EH (cell line): ENCODE measurements around the gene BLOC1S6.

Experiments
- DNase-seq: peaks from one replicate; pipeline ENCODE4 v3.0.0-alpha.2; 2015; ENCODE audit warnings: low read depth

Gene BLOC1S6, protein sequence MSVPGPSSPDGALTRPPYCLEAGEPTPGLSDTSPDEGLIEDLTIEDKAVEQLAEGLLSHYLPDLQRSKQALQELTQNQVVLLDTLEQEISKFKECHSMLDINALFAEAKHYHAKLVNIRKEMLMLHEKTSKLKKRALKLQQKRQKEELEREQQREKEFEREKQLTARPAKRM

DNA sequence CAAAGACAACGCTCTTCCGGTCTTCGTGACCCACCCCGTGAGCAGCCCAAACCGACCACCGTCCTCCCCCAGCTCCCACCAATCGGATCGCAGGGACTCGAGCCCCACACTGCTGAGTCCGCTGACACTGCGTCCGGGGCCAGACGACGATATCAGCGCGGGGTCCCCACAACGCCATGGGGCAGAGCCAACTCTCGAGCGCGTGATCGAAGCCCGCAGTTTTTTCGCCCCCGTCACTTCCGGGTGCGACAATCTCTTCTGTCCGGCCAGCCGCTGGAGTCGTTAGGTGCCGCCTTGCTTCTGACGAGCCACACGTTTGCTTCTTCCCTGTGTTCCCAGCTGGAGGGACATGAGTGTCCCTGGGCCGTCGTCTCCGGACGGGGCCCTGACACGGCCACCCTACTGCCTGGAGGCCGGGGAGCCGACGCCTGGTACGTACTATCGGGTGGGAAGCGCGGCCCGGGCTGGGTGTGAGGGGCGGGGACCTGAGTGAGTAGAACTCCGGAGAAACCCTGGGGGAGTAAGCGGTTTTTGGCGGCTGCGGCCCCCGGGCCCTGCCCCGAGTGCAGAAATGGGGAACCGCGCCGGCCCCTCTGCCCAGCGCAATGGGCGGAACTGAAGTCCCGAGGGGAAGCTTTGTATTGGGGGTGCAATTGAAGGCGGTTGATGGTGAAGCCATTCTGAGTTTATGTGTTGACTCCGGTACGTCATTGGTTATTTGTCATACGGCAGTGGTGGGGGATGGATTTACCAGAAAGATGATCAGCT lies at the start of gene BLOC1S6:
TSS of gene BLOC1S6 (plus strand) at position 285 of the 768 bp plus-strand sequence. CDS start at position 350, 65 bp downstream.
- DNase-seq, result peak; percentile 89

DNA sequence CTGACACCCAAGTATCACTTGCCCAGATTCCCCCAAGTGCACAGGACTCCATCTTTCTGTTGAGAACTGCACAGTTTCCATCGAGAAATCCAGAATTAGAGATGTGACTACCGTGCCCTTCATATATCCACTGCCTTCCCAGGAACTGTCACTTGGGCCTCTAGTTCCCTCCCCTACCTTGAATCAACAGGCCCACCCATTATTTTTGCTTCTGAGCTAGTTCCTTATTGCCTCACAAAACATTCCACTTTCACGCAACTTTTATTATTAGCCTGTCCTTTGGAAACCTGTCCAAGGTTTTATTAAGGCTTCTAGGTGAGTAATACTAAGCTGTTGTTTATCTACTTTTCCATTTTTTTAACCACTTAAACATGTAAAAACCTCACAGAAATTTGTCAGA lies 47.5 kb upstream of the BLOC1S6 start:
- DNase-seq, result no peak

DNA sequence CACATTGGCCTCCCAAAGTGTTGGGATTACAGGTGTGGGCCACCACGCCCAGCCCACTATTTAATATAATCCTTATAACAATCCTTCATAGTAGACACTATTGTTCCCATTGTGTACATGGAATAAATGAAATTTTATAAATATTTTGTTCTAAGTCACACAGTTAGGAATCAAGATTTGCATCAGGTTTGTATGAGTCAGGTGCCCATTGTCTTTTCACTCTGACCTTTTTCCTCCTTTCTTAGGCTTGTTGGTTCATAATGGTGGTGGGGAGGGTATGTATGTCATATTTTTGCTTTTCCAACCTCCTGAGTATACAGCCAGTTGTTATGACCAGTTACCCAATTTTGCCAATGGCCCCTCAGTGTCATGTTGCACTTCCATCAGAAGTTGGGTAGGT lies 46.6 kb upstream of the BLOC1S6 start:
- DNase-seq, result no peak

- no peak for DNase-seq
Observed at GRCh38 chr15:45543051-45543450, 44.1 kb upstream of the BLOC1S6 start.

DNA sequence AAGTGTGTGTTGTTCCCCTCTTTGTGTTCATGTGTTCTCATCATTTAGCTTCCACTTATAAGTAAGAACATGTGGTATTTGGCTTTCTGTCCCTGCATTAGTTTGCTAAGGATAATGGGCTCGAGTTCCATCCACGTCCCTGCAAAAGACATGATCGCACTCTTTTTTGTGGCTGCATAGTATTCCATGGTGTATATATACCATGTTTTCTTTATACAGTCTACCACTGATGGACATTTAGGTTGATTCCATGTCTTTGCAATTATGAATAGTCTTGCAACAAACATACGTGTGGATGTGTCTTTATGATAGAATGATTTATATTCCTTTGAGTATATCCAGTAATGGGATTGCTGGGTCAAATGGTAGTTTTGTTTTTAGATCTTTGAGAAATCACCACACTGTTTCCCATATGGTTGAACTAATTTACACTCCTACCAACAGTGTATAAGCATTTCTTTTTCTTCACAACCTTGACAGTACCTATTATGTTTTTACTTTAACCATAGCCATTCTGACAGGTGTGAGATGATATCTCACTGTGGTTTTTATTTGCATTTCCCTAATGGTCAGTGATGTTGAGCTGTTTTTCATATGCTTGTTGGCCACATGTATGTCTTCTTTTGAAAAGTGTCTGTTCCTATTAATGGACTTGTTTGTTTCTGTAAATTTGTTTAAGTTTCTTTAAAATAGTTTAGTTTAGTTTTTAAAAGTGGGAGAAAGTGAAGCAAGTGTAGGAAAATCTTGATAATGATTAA lies 42.7 kb upstream of the BLOC1S6 start:
- no peak for DNase-seq

GRCh38 chr15:45546789-45547188 lies 40.4 kb upstream of the BLOC1S6 start:
- no peak for DNase-seq

DNA sequence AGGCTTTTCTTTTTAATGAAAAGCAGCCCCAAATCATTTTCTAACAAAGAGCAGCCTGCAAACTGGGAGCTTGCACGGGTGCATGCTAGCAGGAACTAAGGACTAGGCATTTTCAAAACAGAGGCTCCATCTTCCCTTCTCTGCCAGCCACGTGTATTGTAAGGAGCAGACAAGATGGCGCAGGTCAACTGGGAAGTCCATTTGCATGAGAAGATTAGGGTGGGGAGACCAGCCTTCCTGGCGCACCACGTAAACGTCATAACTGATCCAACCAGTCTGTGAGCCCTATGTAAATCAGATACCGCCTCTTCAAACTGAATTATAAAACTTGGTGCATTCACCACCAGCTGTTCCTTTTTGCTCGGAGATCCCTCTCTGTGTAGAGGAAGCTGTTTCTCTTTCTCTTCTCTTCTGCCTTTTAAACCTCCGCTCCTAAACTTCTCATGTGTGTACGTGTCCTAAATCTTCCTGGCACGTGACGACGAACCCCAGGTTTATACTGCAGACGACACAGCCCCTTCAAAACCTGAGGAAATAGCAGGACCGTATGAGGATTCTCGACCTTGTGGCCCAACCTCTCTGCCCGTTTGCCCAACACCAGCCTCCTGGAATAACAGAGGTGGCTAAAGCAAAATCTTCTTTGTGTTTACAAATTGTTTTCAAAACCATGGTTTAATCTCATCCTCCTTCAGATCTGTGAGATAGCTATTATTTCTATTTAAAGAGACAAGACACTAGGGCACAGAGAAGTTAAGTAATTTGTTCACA lies 38.2 kb upstream of the BLOC1S6 start:
- DNase-seq, result no peak

- peak; percentile 86 for DNase-seq
Observed at GRCh38 chr15:45549541-45550220, 37.5 kb upstream of the BLOC1S6 start.

DNA sequence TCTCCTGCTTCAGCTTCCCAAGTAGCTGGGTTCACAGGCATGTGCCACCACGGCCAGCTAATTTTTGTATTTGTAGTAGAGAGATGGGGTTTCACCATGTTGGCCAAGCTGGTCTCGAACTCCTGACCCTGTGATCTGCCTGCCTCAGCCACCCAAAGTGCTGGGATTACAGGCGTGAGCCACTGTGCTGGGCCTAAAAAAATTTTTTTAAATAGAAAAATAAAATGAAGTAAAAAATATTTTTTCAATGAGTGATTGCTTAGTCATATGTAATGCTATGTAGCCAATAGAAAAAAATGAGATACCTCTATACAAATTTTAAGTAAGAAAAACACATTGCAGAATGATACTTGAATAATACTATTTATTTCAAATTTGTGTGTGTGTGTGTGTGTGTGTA lies 36.7 kb upstream of the BLOC1S6 start:
- DNase-seq, result peak; percentile 70

DNA sequence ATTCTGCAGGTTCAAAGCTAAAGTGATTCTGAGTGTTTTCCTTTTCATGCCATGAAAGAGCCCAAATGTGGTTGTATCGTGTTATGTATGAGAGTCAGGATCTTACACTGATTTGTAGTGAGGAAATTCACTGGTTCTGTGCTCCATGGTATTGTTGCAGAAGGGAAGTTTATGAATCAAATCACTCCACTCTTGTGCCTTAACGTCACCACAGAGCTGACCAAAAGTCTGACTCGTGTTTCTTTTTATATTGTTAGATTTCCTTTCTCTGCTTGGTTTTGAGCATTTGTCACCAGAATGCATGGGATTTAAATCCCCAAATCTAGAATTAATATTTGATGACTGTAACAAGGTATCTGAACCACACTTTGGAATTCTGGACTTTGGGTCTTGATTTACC lies 35.5 kb upstream of the BLOC1S6 start:
- DNase-seq, result peak; percentile 25

DNA sequence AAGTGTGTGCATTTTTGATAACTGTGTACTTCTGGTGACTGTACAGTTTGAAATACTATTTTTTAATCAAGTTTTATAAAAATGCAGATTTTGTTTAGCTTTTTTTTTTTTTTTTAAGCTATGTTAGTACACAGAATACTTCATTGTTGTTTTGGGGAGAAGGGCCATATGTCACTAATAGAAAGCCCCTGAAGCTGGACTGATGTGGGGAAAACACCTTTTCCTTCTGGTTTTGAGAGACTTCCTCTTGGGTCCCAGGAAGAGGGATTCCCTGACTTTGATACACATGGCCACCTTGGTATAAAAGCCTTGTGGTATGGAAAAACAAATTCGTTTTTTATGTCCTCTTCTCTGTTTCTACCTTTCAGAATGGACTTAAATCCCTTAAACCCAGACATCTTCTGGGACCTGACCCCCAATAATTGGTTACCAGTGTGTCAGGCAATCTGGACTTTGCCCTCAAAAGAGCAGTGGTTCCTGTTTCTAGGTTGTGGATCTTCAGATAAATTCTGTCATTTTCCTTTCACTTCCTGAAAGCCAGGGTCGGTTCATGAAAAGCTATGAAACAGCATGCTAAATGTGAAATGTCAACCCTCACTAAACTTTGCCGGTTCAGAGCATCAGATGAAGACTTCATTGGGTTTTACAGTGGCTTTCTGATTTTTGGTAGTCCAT lies 31.1 kb upstream of the BLOC1S6 start:
- no peak for DNase-seq

GRCh38 chr15:45572617-45573016 lies 14.6 kb upstream of the BLOC1S6 start:
- no peak for DNase-seq

GRCh38 chr15:45573961-45574629 lies 13.1 kb upstream of the BLOC1S6 start:
- peak; percentile 37 for DNase-seq

DNA sequence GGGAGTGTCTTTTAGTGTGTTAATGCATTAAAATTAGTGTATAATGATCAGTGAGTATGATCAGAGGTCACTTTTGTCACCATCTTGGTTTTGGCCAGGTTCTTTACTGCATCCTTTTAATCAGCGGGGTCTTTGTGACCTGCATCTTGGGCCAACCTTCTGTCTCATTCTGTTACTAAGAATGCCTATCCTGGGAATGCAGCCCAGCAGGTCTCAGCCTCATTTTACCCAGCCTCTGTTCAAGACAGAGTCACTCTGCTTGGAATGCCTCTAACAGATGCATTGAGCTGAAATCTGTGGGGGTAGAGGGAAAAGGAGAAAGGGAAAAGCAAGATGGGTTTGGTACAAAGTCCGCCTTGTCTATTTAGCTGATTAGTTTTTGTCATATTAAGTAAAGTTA lies 5.3 kb upstream of the BLOC1S6 start:
- no peak for DNase-seq

- no peak for DNase-seq
Observed at GRCh38 chr15:45583731-45584639, 3.2 kb upstream of the BLOC1S6 start.

DNA sequence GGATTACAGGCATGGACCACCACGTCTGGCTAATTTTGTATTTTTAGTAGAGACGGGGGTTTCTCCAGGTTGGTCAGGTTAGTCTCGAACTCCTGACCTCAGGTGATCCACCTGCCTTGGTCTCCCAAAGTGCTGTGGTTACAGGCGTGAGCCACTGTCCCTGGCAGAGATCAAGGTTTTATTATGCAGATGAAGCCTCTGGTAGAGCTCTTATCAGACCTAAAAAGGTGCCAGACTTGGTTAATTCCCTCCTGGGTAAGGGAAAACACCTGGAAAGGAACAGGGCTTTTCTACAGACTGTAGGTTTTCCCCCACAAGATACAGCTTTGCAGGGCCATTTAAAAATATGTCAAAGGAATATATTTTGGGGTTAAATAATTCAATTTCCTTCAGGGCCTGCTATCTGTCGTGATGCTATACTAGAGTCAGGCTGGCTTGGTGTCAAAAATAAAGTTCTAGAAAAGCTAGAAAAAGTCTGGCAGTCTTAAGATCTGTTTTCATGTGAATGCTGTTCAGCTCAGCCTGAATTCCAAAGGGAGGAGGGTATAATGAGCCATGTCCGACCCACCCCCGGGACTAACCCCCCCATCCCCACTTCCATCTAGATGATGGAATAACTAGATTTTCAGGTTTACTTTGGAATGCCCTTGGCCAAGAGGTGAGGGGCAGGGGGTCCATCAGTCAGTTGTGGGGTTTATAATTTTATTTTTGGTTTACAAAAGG lies 1.9 kb upstream of the BLOC1S6 start:
- no peak for DNase-seq

DNA sequence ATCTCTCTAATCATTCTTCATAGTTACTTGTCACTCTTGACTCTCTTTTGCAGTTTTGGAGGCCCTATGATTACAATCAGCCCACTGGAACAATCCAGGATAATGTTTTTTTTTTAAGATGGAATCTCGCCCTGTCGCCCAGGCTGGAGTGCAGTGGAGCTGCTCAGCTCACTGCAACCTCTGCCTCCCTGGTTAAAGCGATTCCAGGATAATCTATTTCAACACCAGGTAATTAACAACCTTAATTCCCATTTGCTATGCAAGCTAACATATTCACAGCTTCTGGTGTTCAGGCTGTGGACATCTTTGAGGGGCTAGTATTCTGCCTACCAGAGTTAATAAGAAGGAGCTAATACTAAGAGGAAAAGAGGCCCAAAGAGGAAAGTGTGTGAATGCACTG lies 1.1 kb upstream of the BLOC1S6 start:
- DNase-seq, result no peak

DNA sequence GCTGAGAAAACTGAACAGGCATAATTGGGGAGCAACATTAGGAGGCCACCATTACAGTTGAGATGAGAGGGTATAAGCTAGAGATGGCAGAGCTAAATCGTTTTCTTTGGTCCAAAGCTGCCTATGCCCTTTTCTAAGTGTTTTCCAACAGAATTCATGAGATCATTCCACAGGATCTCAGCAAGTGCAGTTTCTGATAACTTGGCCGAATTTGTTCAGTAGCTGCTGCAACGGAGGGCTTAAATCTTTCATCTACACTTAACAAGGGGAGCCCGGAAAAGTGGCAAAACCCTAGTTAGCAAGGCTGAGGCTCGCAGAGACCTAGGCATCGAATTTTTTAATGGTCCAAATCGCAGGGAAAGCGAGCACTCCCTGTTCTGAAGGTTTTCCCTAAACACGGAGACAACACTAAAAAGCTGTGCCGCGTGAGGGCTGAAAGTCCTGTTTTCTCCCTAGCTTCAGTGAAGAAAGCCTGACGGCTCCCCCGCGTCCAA lies 531 bp upstream of the BLOC1S6 start:
- no peak for DNase-seq

DNA sequence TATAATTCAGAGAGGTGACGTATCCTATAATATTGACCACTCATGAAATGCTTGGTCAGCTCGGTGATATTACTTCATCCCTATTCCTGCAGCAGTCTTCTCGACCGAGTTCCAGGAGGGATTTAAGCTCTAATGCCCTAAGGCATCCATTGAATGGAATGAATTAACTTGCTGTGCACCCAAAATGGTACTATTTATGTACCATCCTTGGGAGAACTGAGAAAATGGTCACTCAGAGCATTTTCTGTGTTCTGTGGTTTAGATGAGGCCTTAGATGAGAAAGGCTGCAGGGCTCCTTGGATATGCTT lies 638 bp downstream of the BLOC1S6 start:
- DNase-seq, result no peak
